Astrocyte (in vitro differentiated cells and primary cell): ENCODE measurements around the gene B4GALNT1. TPM values are rescaled to one million over a fixed set of nuclear protein-coding genes. Genes with fewer than 3 reads are reported as not detected.

Source experiments
- DNase-seq: peaks from one replicate; pipeline ENCODE4 v3.0.0-alpha.2; 2010; ENCODE audit warnings: low read depth
- FAIRE-seq: peaks from 2 replicates; lab custom pipeline; 2011; peaks lifted over from hg19 to GRCh38; lab: Jason Lieb, UNC
- H2AFZ ChIP-seq: 2 replicates; pipeline ENCODE4 v1.6.0; 2012; ENCODE audit warnings: low read depth, low read length, inconsistent platforms
- H3K27ac ChIP-seq: 2 replicates; pipeline ENCODE4 v1.5.1; 2011; ENCODE audit warnings: low read depth, low read length, inconsistent platforms
- H3K27me3 ChIP-seq: 2 replicates; pipeline ENCODE4 v1.6.0; 2011; ENCODE audit warnings: low read length, inconsistent platforms; ENCODE audit not compliant: insufficient read depth
- H3K36me3 ChIP-seq: 2 replicates; pipeline ENCODE4 v1.5.1; 2011; ENCODE audit warnings: low read length, inconsistent platforms; ENCODE audit not compliant: insufficient read depth
- H3K4me1 ChIP-seq: 2 replicates; pipeline ENCODE4 v1.5.1; 2011; ENCODE audit warnings: low read length, inconsistent platforms; ENCODE audit not compliant: insufficient read depth
- H3K4me2 ChIP-seq: 2 replicates; pipeline ENCODE4 v1.6.0; 2012; ENCODE audit warnings: low read length, inconsistent platforms
- H3K4me3 ChIP-seq: 2 replicates; pipeline ENCODE4 v1.5.1; 2011; ENCODE audit warnings: low read depth, mild to moderate bottlenecking, low read length, inconsistent platforms; ENCODE audit not compliant: insufficient read depth
- H3K79me2 ChIP-seq: 2 replicates; pipeline ENCODE4 v1.6.0; 2012; ENCODE audit warnings: mild to moderate bottlenecking, low read length, inconsistent platforms; ENCODE audit not compliant: insufficient read depth
- H3K9ac ChIP-seq: 2 replicates; pipeline ENCODE4 v1.6.0; 2012; ENCODE audit warnings: mild to moderate bottlenecking, low read length, inconsistent platforms
- H3K9me3 ChIP-seq: 2 replicates; pipeline ENCODE4 v1.5.1; 2012; ENCODE audit warnings: low read depth, mild to moderate bottlenecking, low read length, inconsistent platforms; ENCODE audit not compliant: insufficient read depth
- H4K20me1 ChIP-seq: 2 replicates; pipeline ENCODE4 v1.6.0; 2012; ENCODE audit warnings: low read length, inconsistent platforms; ENCODE audit not compliant: insufficient read depth
- H3K27ac Mint-ChIP-seq: one replicate; pipeline ENCODE4 v1.8.0; 2021; ENCODE audit warnings: mild to moderate bottlenecking, mixed read lengths; ENCODE audit not compliant: unreplicated experiment
- H3K27me3 Mint-ChIP-seq: one replicate; pipeline ENCODE4 v1.8.0; 2021; ENCODE audit warnings: low read depth, mixed read lengths; ENCODE audit not compliant: unreplicated experiment
- H3K36me3 Mint-ChIP-seq: one replicate; pipeline ENCODE4 v1.8.0; 2021; ENCODE audit warnings: low read depth, mixed read lengths; ENCODE audit not compliant: unreplicated experiment
- H3K4me1 Mint-ChIP-seq: one replicate; pipeline ENCODE4 v1.8.0; 2021; ENCODE audit warnings: low read depth, mixed read lengths; ENCODE audit not compliant: unreplicated experiment
- H3K4me3 Mint-ChIP-seq: one replicate; pipeline ENCODE4 v1.8.0; 2021; ENCODE audit warnings: mild to moderate bottlenecking, moderate library complexity, mixed read lengths; ENCODE audit not compliant: unreplicated experiment
- H3K9me3 Mint-ChIP-seq: one replicate; pipeline ENCODE4 v1.8.0; 2021; ENCODE audit warnings: mild to moderate bottlenecking, mixed read lengths; ENCODE audit not compliant: unreplicated experiment
- EZH2 ChIP-seq: IDR thresholded peaks from 2 replicates; pipeline ENCODE4 v1.6.1; 2012; ENCODE audit warnings: mild to moderate bottlenecking, low read length, inconsistent platforms; ENCODE audit not compliant: insufficient read depth
- total RNA-seq: library from RNA; stranded (reverse); gene quantifications from 2 replicates; pipeline ENCODE4 v1.2.1, GENCODE V29; 2021
- TF ChIP-seq, protein P1 (sequence below): IDR thresholded peaks from 2 replicates; pipeline ENCODE4 v1.5.1; 2011; ENCODE audit warnings: low read depth, mild to moderate bottlenecking, inconsistent platforms, low read length, moderate library complexity; ENCODE audit not compliant: insufficient read depth

Gene B4GALNT1
- total RNA-seq, 1 donor from 2014 or later, result 2.5 TPM

- no peaks in the 10 kb centered on the region for H3K27me3 ChIP-seq
- FAIRE-seq (no peak), DNase-seq (no peak)
- peaks cover 13% of the 10 kb centered on the region for H3K4me1 Mint-ChIP-seq
- H3K9me3 Mint-ChIP-seq, result no peaks in the 10 kb centered on the region
- H3K9me3 ChIP-seq, result no peaks in the 10 kb centered on the region
- no peak overlapping the region for H3K4me3 ChIP-seq
- peak overlapping the region; percentile 12 for H3K27ac Mint-ChIP-seq
- H3K79me2 ChIP-seq, result no peaks in the 10 kb centered on the region
- H4K20me1 ChIP-seq, result no peaks in the 10 kb centered on the region
- peak overlapping the region; percentile 78 for H3K4me3 Mint-ChIP-seq
- no peak overlapping the region for H3K9ac ChIP-seq
- H3K4me1 ChIP-seq, result peaks cover 19% of the 10 kb centered on the region
- H3K27me3 Mint-ChIP-seq, result peaks cover 17% of the 10 kb centered on the region
- peak overlapping the region; percentile 45 for H2AFZ ChIP-seq
- H3K36me3 ChIP-seq, result no peaks in the 10 kb centered on the region
- H3K4me2 ChIP-seq, result peak overlapping the region; percentile 89
- TF ChIP-seq EZH2, result no peak
- TF ChIP-seq, protein P1, sequence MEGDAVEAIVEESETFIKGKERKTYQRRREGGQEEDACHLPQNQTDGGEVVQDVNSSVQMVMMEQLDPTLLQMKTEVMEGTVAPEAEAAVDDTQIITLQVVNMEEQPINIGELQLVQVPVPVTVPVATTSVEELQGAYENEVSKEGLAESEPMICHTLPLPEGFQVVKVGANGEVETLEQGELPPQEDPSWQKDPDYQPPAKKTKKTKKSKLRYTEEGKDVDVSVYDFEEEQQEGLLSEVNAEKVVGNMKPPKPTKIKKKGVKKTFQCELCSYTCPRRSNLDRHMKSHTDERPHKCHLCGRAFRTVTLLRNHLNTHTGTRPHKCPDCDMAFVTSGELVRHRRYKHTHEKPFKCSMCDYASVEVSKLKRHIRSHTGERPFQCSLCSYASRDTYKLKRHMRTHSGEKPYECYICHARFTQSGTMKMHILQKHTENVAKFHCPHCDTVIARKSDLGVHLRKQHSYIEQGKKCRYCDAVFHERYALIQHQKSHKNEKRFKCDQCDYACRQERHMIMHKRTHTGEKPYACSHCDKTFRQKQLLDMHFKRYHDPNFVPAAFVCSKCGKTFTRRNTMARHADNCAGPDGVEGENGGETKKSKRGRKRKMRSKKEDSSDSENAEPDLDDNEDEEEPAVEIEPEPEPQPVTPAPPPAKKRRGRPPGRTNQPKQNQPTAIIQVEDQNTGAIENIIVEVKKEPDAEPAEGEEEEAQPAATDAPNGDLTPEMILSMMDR, result no peak
- H3K27ac ChIP-seq, result no peak overlapping the region
- H3K36me3 Mint-ChIP-seq, result peaks cover 27% of the 10 kb centered on the region
Observed at GRCh38 chr12:57609781-57610553, 23.0 kb downstream of the B4GALNT1 start.

GRCh38 chr12:57609101-57609780 is 23.8 kb downstream of the B4GALNT1 start:
- H4K20me1 ChIP-seq, result no peaks in the 10 kb centered on the region
- no peak for TF ChIP-seq EZH2
- TF ChIP-seq, protein P1, result no peak
- H3K9me3 Mint-ChIP-seq, result no peaks in the 10 kb centered on the region
- H3K36me3 ChIP-seq, result no peaks in the 10 kb centered on the region
- H3K36me3 Mint-ChIP-seq, result peaks cover 20% of the 10 kb centered on the region
- FAIRE-seq, result no peak
- H3K27me3 ChIP-seq, result no peaks in the 10 kb centered on the region
- H2AFZ ChIP-seq, result no peak overlapping the region
- no peak overlapping the region for H3K4me2 ChIP-seq
- H3K4me3 Mint-ChIP-seq, result no peak overlapping the region
- no peak overlapping the region for H3K9ac ChIP-seq
- H3K9me3 ChIP-seq, result no peaks in the 10 kb centered on the region
- H3K27ac Mint-ChIP-seq, result no peak overlapping the region
- no peak overlapping the region for H3K4me3 ChIP-seq
- H3K79me2 ChIP-seq, result no peaks in the 10 kb centered on the region
- DNase-seq, result no peak
- H3K4me1 Mint-ChIP-seq, result peaks cover 15% of the 10 kb centered on the region
- no peak overlapping the region for H3K27ac ChIP-seq
- peaks cover 15% of the 10 kb centered on the region for H3K27me3 Mint-ChIP-seq
- H3K4me1 ChIP-seq, result peaks cover 21% of the 10 kb centered on the region
